Measurements from ENCODE around the gene NXPE2.

NXPE2 gene

GRCh38 chr11:114746013-114746412, 67.7 kb downstream of the NXPE2 start:
- no peak for DNase-seq

Data from CD4-positive, alpha-beta T cell treated with Interleukin-4 for 1 hour (primary cell).